NCI-H146 treated with DMSO at 0.1 percent for 48 hours (cell line): Measurements from ENCODE around the gene HTRA3.

ENCODE experiments used
- DNase-seq: peaks from one replicate; lab custom pipeline; 2025; ENCODE audit not compliant: unreplicated experiment; lab: John Stamatoyannopoulos, UW

HTRA3 gene

DNA sequence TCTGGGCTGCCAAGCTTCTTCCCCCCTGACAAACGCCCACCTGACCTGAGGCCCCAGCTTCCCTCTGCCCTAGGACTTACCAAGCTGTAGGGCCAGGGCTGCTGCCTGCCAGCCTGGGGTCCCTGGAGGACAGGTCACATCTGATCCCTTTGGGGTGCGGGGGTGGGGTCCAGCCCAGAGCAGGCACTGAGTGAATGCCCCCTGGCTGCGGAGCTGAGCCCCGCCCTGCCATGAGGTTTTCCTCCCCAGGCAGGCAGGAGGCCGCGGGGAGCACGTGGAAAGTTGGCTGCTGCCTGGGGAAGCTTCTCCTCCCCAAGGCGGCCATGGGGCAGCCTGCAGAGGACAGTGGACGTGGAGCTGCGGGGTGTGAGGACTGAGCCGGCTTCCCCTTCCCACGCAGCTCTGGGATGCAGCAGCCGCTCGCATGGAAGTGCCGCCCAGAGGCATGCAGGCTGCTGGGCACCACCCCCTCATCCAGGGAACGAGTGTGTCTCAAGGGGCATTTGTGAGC lies 37.0 kb downstream of the HTRA3 start:
- no peak for DNase-seq

DNA sequence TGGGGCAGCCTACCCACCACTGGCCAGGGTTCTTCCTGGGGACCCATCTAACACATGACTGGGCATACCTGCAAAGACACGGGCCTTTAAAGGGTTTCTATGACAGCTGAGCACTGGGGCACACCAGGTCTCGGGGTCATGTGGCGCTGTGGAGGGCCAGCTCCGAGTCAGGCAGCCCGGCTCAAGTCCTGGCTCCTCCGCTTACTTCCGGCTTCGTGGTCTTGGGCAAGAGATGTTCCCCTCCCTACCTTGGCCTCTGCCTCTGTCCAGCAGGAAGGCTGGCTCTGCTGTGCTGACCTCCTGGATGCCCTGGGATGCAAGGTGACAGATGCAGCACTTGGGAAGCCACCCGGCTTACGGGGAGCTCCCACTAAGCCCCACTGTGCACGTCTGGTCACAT lies 37.6 kb downstream of the HTRA3 start:
- no peak for DNase-seq

DNA sequence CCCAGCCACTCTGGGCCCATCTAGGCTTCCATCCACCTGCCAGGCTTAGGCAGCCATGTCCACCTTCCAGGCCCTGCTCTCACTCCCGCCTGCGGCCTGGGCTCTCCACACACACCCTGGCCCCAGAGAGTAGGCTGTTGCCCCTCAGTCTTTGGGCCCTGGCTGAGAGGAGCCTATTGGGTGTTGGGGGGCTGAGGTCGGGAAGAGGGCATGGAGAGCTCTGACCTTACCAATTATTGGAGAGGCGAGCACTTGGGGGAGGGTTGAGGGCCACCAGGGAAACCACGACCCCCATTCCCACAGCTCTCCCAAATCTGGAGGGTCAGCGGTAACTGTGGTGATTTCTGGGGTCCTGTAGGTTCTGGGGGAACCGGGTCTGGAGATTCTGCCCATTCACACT lies 38.2 kb downstream of the HTRA3 start:
- DNase-seq = no peak

DNA sequence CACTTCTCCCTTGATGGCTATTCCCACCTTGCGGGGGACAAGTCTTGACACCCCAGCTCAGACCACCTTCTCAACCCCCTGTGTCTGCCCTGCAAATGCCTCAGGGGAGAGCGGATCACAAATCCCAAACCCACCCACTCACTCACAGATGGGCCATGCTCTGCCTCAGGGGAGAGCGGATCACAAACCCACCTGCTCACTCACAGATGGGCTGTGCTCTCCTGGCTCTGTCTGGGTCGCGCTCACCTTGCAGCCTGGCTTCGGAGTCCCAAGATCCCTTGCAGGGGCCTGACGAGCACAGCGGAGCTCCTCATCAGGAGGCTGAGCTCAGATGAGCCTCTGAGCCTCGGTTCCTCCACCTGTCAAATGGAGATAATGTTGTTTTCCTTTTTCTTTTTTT lies 38.6 kb downstream of the HTRA3 start:
- no peak for DNase-seq

DNA sequence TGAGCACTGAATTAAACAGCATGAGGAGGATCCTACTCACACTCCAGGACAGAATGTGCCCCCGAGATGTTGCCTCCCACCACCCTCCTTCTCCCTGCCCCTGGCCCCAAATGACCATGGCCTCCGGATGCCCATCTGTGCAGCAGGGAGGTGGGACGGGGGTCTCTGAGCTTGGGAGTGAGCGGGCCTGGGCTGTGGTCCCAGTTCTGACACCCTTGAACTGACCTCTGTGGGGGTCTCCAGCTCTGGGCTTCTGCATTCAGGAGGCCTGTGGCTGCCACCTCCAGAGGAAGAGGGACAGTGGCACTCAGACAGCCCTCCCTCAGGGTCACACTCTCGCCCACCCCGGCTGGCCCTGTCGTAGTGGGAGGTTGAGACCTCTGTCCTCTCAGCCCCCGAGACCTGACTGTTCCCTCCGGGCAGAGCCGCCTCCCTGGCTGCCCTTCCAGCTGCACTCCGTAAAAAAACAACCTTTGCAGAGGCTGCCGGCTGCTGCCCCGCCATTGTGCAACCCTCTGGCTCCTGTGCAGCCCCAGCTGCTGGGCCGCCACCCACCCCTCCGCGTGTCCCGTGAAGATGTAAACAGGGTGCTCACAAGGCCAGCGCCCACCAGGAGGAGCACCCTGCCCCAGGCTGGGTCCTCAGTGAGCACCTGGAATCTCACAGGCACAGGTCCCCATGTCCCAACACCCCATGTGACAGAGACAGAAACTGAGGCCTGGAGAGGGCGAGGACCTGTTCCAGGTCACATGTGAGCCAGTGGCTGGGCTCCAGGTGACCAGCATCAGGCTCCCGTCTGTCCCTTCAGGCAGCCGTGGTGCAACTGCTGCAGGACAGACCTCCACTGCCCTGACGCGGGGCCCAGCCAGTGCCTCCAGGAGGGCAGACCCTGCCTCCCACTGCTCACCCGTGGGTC lies 39.6 kb downstream of the HTRA3 start:
- no peak for DNase-seq

DNA sequence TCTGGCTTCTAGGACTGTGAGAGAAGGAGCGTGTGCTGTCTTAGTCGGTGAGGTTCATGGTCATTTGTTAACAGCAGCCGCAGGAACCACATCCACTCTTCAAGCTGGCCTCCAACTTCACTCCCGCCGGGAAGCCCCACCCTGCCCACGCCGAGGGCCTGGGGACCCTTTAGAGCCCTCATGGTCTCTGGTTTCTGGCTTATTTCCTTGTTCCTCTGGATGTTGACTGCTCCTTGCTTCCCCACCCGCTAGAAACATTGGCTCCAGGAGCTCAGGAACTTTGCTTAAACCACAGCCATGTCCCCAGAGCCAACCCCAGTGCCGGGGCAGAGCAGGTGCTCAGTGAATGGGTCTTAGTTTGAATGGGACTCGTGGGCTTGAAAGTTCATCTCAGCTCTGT lies 40.8 kb downstream of the HTRA3 start:
- no peak for DNase-seq

DNA sequence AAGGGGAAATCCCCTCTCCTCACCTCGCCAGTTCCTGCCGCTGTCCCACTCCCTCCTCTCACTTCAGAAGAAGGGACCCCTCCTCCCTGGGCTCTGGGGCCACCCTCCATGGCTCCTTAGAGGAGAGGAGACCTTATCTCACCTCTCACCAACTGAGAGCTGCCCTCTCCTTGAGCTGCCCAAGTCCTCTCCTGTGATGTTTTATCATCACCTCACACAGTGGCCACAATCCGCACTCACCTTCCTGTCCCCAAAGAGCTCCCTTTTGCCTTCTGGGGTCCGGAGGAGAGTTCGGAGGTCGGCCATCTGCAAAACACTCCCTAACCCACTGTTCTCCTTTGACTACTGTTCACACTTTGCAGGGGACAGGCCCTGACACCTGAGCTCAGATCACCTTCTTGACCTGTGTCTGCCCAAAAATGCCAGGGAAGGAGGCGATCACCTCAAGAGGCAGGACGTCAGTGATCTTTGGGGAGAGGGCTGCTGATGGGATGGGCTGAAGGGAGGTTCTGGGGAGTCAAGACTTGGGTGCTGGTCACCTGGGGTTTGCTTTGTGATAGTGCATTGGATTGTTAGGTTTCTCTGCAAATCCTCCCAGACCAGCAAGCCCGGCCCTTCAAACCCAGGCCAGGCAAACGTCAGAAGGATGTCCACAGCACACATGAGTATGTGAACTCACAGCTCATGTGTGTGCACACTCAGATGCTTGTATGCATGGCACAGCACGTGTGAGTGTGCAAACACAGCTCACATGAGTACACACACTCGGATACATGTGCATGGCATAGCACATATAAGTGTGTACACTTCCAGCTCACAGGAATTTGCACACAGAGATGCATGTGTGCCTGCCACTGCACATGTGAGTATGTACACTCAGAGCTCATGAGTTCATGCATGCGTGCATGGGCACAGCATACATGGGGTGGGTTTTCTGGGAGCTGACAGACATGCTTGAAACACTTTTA lies 41.8 kb downstream of the HTRA3 start:
- no peak for DNase-seq

DNA sequence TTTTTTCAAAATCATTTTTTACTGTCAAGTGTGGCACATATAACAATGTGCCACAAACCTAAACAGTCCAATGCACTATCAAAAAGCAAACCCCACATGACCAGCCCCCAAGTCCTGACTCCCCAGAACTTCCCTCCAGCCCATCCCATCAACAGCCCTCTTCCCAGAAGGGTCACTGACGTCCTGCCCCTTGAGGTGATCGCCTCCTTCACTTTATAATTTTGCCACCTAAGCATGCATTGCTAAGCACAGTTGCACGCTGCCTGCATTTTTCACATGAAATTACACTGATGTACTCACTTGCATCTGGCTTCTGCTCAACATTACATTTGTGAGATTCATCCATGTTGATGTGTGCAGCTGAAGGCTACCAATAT lies 42.5 kb downstream of the HTRA3 start:
- DNase-seq = no peak

DNA sequence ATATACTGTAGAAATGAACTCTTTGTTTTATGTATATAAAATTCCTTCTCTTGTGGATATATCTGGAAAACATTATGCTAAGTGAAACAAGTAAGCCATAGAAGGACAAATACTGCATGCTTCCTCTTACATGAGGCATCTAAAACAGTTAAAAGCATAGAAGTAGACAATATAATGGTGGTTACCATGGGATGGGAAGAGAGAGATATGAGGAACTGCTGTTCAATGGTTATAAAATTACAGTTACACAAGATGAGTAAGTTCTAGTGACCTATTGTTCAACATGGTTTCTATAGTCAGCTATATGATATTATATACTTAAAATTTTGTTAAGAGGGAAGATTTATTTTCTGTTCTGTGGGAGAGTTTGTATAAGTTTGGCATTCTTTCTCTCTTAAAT lies 43.4 kb downstream of the HTRA3 start:
- no peak for DNase-seq

DNA sequence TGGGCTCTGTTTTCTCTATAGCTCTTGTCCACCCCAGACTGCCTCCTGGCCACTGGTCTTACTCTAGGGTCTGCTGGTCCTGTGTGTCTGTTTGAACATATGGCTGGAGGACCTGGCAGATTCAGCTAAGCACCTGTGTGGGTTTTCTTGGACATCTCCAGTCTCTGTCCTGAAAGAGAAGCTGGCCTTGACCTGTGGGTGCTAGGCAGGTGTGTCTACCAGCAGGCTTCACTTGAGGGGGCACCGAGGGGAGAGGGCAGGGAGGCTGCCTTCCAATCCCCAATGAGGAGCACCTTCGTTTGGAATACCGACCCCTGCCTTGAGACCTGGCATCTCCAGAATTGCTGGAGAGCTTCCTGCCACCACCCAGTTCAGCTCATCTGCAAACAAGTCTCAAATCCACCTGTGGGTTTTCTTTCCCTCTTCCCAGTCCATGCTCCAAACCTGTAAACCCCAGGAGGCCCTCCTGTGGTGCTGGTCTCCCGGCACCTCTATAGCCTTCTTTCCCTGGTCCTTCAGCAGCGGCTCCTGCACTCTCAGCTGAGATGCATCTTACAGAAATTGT lies 45.2 kb downstream of the HTRA3 start:
- DNase-seq = no peak

DNA sequence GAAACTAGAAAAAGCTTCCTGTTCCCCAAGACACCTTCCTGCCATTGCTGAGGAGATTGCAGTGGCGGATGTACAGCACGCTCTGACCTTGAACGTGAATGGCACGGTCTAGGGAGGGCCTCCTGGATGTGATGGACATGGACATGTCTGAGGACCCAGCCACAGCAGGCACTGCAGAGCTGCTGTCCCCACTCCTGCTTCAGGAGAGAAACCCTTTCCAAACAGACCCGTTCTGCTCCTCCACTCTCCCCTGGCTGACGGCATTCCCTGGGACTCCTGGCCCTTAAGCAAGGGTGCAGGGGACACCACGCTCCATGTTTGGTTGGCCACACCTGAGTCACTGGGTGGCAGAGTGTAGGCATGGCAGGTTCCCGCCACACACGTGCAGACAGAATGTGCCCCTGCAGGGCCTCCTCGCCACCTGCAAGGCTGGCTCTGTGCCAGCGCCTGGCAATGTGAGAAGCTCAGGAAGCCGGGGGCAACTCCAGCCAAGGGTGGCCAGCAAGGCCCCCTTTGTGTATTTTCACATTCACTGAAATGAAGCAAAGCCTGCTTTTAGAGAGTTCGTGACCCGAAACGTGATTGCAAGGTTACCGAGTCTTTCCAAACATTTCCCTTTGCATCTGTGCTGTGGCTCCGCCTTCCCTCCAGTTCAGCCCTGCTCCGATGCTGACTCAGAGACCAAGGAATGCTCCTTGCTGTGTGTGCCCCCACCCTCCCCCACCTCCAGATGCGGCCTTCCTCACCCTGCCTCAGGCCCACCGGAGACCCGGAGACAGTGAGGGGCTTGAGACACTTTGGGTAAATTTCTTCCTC lies 46.1 kb downstream of the HTRA3 start:
- peak; percentile 70 for DNase-seq

DNA sequence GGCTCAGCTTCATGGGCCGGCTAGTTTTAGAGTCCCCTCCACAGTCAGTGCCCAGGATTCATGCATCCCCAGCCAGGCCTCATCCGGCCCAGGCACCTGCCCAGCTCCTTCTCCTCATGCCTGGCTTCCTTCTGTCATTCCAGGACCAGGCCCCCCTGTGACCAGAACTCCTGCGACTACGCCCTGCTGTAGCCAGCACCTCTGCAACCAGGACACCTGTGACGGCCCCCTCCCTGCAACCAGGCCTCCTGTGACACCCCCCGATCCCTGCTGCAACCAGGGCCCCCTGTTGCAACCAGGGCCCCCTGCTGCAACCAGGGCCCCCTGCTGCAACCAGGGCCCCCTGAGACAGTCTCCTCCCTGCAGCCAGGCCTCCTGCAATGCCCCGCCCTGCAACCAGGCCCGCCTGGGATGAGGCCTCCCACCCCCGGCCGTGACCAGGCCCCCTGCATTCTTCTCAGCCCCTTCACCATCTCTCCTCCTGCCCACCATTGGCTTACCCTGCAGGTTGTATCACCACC lies 46.8 kb downstream of the HTRA3 start:
- no peak for DNase-seq

DNA sequence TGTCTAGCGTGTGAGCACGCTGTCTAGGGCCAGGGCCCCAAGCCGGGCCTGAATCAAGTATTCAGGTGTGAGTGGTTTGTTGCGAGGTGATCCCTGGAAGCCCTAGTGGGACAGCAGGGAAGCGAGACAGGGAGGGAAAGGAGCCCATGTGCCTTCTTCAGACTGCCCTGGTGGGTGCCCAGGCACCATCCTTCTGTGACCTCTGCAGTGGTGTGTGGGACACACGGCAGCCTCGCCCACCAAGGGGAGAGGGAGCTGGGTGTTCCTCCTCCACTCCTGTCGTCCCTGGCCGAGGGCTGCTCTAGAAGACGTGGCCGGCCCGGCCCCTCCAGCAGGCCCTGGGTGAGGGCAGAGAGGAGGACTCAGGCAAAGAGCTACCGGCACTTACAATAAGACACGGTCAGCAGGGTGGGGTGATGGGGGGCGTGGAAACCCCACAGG lies 47.4 kb downstream of the HTRA3 start:
- DNase-seq = no peak

DNA sequence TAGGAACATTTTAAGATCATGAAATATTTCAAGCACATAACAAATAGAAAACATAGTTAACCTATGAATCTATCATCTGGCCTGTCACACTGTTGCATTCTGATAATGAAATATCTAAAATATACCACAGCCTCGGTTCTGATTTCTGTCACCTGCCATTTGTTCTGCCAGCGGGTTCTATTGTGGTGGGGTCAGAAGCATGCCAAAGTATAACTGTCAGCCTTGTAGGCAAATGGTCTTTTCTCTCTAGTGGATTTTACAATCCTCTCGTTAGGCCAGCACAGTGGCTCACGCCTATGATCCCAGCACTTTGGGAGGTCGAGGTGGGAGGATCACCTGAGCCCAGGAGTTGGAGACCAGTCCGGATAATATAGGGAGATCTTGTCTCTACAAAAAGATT lies 47.9 kb downstream of the HTRA3 start:
- no peak for DNase-seq

DNA sequence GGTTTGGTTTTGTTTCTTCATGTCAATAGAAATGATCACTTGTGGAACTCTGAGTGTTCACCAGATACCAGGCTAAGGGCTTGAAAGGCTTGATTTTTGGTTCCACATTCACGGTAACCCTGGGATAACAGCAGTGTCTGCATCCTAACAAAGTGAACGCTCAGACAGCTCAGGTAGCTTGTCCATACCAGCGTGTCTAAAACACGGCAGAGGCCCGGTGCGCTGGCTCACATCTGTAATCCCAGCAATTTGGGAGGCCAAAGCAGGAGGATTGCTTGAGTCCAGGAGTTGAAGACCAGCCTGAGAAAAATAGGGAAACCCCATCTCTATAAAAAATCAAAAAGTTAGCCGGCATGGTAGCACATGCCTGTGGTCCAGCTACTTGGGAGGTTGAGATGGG lies 49.0 kb downstream of the HTRA3 start:
- DNase-seq = no peak

DNA sequence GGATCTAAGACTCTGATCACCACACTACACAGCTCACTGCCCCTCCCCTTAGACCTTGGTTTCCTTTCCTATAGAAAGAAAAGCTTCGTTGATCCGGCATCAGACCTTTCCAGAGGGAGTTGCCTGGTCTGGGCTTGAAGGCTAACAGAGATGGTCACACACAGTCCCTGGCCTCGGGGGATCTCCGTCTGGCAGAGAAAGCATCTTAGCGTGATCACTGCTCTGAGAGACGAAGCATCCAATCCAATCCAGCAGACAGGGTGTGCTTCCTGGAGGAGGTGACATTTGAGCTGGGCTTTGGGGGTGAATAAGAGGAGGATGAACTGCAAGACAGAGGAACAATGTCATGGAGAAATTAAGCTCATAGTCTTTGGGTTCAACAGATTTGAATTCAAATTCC lies 49.5 kb downstream of the HTRA3 start:
- DNase-seq = no peak

DNA sequence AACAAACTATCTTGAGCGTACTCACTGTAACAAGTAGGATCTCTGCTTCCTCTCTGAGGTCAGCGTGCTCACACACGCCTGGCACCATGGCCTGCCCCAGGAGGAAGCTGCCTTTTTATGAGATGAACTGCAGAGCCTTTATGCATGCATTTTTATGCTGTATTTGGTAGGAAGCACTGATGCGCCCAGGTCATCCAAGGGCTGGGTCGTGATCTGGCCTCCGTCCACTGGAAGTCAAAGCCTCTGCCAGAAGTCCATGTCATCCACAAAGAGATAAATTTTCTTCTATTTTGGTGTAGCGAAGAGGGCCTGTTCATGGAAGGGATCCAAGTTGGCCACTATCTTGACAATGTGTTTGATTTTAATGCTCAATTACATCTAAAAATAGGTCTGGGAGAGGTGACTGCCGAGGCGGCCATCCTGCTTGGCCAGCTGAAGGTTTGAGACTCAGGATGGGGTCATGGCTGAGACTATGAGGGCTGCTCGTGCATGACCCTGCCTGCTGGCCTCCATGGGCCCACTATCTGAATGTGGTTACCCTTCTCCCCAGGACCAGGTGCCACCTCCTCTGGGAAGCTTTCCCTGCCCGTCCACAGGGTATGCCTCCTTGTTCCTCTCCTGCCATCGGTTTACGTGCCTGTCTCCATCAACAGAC lies 50.3 kb downstream of the HTRA3 start:
- no peak for DNase-seq

DNA sequence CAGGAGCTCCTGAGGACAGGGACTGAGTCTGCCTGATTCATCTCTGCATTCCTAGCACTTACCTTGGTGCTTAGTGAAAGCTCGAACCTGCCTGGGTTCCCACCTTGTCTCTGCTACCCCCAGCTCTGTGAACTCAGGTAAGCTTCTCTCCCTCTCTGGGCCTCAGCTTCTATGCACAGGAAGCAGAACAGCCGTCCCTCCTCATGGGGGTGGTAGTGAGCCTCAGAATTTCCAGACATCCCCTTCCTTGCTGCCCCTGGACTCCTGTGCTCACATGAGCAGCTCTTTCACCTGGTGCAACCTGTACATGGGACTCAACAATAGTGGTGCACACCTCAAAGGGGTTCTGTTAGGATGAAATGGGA lies 50.8 kb downstream of the HTRA3 start:
- DNase-seq = no peak

DNA sequence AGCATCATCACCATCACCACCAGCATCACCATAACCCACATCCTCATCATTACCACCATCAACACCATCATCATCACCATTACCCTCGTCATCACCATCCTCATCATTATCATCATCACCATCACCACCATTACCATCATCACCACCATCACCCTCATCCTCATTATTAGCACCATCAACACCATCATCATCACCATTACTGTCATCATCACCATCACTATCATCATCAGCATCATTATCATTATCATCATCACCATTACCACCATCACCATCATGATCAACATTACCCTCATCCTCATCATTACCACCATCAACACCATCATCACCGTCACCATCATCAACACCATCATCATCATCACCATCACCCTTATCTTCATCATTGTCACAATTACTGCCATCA lies 51.7 kb downstream of the HTRA3 start:
- DNase-seq = no peak

DNA sequence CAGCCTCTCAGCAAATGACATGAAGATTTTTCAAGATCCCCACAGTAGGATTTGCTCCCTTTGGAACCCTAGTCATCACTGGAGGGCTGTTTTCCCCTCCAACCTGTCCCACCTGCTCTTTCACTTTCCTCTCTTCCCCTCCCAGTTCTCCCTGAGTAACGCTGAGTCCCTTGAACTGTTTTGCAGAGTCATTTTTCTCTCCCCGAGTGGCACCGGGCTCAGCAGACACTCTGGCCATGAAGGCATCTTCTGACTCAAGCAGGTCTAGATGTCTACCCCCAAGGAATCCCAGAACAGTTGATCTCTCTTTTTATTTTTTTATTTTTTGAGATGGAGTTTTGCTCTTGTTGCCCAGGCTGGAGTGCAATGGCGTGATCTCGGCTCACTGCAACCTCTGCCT lies 52.2 kb downstream of the HTRA3 start:
- no peak for DNase-seq
